WTC11 (cell line): ENCODE measurements around the gene NFATC2. TPM values are rescaled to one million over a fixed set of nuclear protein-coding genes. Genes with fewer than 3 reads are reported as not detected.

Experiments
- ATAC-seq: fragments of 200-7000 bp; cut with Tn5 transposase; 2 replicates; pipeline ENCODE4 v1.10.0; 2021; ENCODE audit warnings: mild to moderate bottlenecking, moderate library complexity
- CTCF ChIA-PET: fragments of 300-600 bp; sonication (Branson Sonifier 250); formaldehyde crosslinking; loops from one replicate; lab custom pipeline; 2021; ENCODE audit warnings: antibody characterized with exemption; lab: Charles Lee
- POLR2A ChIA-PET: fragments of 350-600 bp; sonication (Branson Sonifier 250); formaldehyde crosslinking; loops from one replicate; lab custom pipeline; 2021; ENCODE audit warnings: antibody characterized with exemption; lab: Charles Lee
- DNase-seq: peaks from one replicate; pipeline ENCODE4 v3.0.0; 2021; ENCODE audit warnings: low spot score
- H3K27ac Mint-ChIP-seq: 2 replicates; pipeline ENCODE4 v1.8.0; 2021; ENCODE audit warnings: mixed read lengths
- H3K27me3 Mint-ChIP-seq: 2 replicates; pipeline ENCODE4 v1.8.0; 2021; ENCODE audit warnings: low read depth, mild to moderate bottlenecking, moderate library complexity, mixed read lengths
- H3K36me3 Mint-ChIP-seq: 2 replicates; pipeline ENCODE4 v1.8.0; 2021; ENCODE audit warnings: mixed read lengths
- H3K4me1 Mint-ChIP-seq: 2 replicates; pipeline ENCODE4 v1.8.0; 2022; ENCODE audit warnings: mixed read lengths
- H3K4me3 Mint-ChIP-seq: 2 replicates; pipeline ENCODE4 v1.8.0; 2021; ENCODE audit warnings: mild to moderate bottlenecking, moderate library complexity, mixed read lengths
- H3K9me3 Mint-ChIP-seq: 2 replicates; pipeline ENCODE4 v1.8.0; 2021; ENCODE audit warnings: mixed read lengths
- AR ChIP-seq: fragments of 250-450 bp; sonication (Bioruptor Pico); IDR thresholded peaks from 2 replicates; pipeline ENCODE4 v1.9.0; 2021; ENCODE audit warnings: mild to moderate bottlenecking
- ARID4B ChIP-seq: sonication (generic); formaldehyde crosslinking; IDR thresholded peaks from 2 replicates; pipeline ENCODE4 v1.8.0; 2023; ENCODE audit warnings: missing genetic modification reagents, mild to moderate bottlenecking, borderline replicate concordance
- CREB1 ChIP-seq: sonication (generic); formaldehyde crosslinking; IDR thresholded peaks from 2 replicates; pipeline ENCODE4 v1.8.0; 2023; ENCODE audit warnings: mild to moderate bottlenecking, missing genetic modification reagents
- ESRRA ChIP-seq: sonication (generic); formaldehyde crosslinking; IDR thresholded peaks from 2 replicates; pipeline ENCODE4 v1.8.1; 2022; ENCODE audit warnings: mild to moderate bottlenecking, missing genetic modification reagents, borderline replicate concordance
- HMGXB4 ChIP-seq: sonication (generic); formaldehyde crosslinking; IDR thresholded peaks from 2 replicates; pipeline ENCODE4 v1.8.1; 2023; ENCODE audit warnings: mild to moderate bottlenecking, moderate library complexity, missing genetic modification reagents
- JAZF1 ChIP-seq: fragments of 250-450 bp; sonication (Bioruptor Pico); IDR thresholded peaks from 2 replicates; pipeline ENCODE4 v1.9.0; 2021; ENCODE audit warnings: moderate library complexity, mild to moderate bottlenecking, inconsistent platforms
- MXD4 ChIP-seq: fragments of 250-450 bp; sonication (Bioruptor Pico); IDR thresholded peaks from 2 replicates; pipeline ENCODE4 v1.8.0; 2021; ENCODE audit warnings: mild to moderate bottlenecking, moderate library complexity, borderline replicate concordance
- MYBL2 ChIP-seq: sonication (generic); formaldehyde crosslinking; IDR thresholded peaks from 2 replicates; pipeline ENCODE4 v1.8.1; 2023; ENCODE audit warnings: mild to moderate bottlenecking, moderate library complexity, missing genetic modification reagents
- NR3C1 ChIP-seq: sonication (generic); formaldehyde crosslinking; conservative IDR thresholded peaks from 2 replicates; pipeline ENCODE4 v1.8.1; 2023; ENCODE audit warnings: low read depth, mild to moderate bottlenecking, missing genetic modification reagents
- TEAD1 ChIP-seq: sonication (generic); formaldehyde crosslinking; IDR thresholded peaks from 2 replicates; pipeline ENCODE4 v1.8.0; 2022; ENCODE audit warnings: mild to moderate bottlenecking, missing genetic modification reagents
- TEAD4 ChIP-seq: sonication (generic); formaldehyde crosslinking; IDR thresholded peaks from 2 replicates; pipeline ENCODE4 v1.8.0; 2022; ENCODE audit warnings: mild to moderate bottlenecking, missing genetic modification reagents
- ZNF219 ChIP-seq: sonication (generic); formaldehyde crosslinking; IDR thresholded peaks from 2 replicates; pipeline ENCODE4 v1.8.0; 2023; ENCODE audit warnings: missing genetic modification reagents, mild to moderate bottlenecking, borderline replicate concordance
- ZNF317 ChIP-seq: sonication (generic); formaldehyde crosslinking; IDR thresholded peaks from 2 replicates; pipeline ENCODE4 v1.8.1; 2023; ENCODE audit warnings: low read depth, mild to moderate bottlenecking, moderate library complexity, missing genetic modification reagents, borderline replicate concordance
- ZNF396 ChIP-seq: fragments of 250-450 bp; sonication (Bioruptor Pico); IDR thresholded peaks from 2 replicates; pipeline ENCODE4 v1.8.0; 2021; ENCODE audit warnings: mild to moderate bottlenecking, moderate library complexity, borderline replicate concordance
- ZNF416 ChIP-seq: fragments of 250-450 bp; sonication (Bioruptor Pico); IDR thresholded peaks from 2 replicates; pipeline ENCODE4 v1.9.0; 2021; ENCODE audit warnings: mild to moderate bottlenecking, inconsistent platforms
- ZNF423 ChIP-seq: fragments of 250-450 bp; sonication (Bioruptor Pico); IDR thresholded peaks from 2 replicates; pipeline ENCODE4 v2.1.2; 2022; ENCODE audit warnings: mild to moderate bottlenecking, moderate library complexity
- ZNF671 ChIP-seq: fragments of 250-450 bp; sonication (Bioruptor Pico); IDR thresholded peaks from 2 replicates; pipeline ENCODE4 v1.8.0; 2021; ENCODE audit warnings: mild to moderate bottlenecking
- ZSCAN18 ChIP-seq: fragments of 250-450 bp; sonication (Bioruptor Pico); IDR thresholded peaks from 2 replicates; pipeline ENCODE4 v2.1.2; 2022; ENCODE audit warnings: mild to moderate bottlenecking, moderate library complexity
- total RNA-seq: library from RNA; stranded (reverse); gene quantifications from 3 replicates; pipeline ENCODE4 v1.2.3, GENCODE V29; 2021
- TF ChIP-seq, protein P1 (sequence below): sonication (generic); formaldehyde crosslinking; conservative IDR thresholded peaks from 2 replicates; pipeline ENCODE4 v1.8.1; 2023; ENCODE audit warnings: mild to moderate bottlenecking, low read depth, missing genetic modification reagents, moderate library complexity

NFATC2 gene
- total RNA-seq, 1 experiment from 2014 or later, result 1.7 TPM

DNA sequence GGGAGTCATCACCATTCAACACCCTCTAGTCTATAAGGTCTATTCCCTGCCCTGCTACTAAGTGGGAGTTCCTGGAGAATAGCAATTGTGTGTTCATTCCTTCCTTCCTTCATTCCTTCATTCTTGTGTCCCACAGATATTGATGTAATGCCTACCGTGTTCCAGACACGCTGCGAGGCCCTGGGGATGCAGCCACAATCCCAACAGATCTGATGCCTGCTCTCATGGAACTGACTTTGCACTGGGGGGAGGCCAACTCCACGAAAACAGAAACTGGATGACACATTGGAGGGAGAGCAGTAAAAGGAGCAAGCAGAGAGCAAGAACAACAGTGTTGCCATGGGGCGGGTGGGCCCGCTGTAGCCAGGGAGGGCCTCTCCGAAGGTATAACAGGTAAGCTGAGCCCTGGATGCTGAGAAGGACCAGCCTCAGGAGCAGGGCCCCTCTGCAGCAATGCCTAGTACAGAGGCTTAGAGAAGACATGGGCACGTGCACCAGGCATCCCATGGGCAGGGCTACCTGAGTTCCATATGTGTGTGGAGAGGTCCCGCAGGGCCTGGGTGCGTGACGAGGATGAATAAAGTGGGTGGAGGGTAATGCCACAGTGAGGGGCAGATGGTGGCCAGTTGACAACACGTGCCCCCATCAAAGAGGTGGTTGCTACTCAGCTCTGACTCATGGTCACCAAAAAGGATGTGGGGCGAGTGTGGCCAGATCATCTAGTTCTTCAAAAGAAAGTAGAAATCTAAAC, 173.9 kb downstream of the NFATC2 start:
- H3K4me3 Mint-ChIP-seq, result no peak overlapping the region
- peaks cover 4% of the 10 kb centered on the region for H3K36me3 Mint-ChIP-seq
- H3K4me1 Mint-ChIP-seq, result peaks cover 10% of the 10 kb centered on the region
- ATAC-seq (no peak), DNase-seq (no peak)
- no peaks in the 10 kb centered on the region for H3K27me3 Mint-ChIP-seq
- H3K9me3 Mint-ChIP-seq, result peaks cover 12% of the 10 kb centered on the region
- POLR2A ChIA-PET, result no interaction called here
- CTCF ChIA-PET, result interaction anchor here (1.6 to 2.1 kb wide), 2 partner anchors 50 to 381 kb away, joined by 3 to 10 read pairs; no protein-coding TSS in a partner anchor
- H3K27ac Mint-ChIP-seq, result no peak overlapping the region
- no peak for TF ChIP-seq NR3C1
- TF ChIP-seq ZNF219 (CRISPR knock-in tag), result no peak
- TF ChIP-seq ESRRA, result no peak
- TF ChIP-seq, protein P1, sequence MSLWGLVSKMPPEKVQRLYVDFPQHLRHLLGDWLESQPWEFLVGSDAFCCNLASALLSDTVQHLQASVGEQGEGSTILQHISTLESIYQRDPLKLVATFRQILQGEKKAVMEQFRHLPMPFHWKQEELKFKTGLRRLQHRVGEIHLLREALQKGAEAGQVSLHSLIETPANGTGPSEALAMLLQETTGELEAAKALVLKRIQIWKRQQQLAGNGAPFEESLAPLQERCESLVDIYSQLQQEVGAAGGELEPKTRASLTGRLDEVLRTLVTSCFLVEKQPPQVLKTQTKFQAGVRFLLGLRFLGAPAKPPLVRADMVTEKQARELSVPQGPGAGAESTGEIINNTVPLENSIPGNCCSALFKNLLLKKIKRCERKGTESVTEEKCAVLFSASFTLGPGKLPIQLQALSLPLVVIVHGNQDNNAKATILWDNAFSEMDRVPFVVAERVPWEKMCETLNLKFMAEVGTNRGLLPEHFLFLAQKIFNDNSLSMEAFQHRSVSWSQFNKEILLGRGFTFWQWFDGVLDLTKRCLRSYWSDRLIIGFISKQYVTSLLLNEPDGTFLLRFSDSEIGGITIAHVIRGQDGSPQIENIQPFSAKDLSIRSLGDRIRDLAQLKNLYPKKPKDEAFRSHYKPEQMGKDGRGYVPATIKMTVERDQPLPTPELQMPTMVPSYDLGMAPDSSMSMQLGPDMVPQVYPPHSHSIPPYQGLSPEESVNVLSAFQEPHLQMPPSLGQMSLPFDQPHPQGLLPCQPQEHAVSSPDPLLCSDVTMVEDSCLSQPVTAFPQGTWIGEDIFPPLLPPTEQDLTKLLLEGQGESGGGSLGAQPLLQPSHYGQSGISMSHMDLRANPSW (CRISPR knock-in tag), result no peak
- TF ChIP-seq ZNF416 (CRISPR knock-in tag), result no peak
- TF ChIP-seq HMGXB4 (CRISPR knock-in tag), result no peak
- no peak for TF ChIP-seq ZSCAN18 (CRISPR knock-in tag)
- TF ChIP-seq ZNF317 (CRISPR knock-in tag), result no peak

GRCh38 chr20:51366155-51366886, 176.2 kb downstream of the NFATC2 start:
- TF ChIP-seq ARID4B (CRISPR knock-in tag) (no peak), ZNF423 (CRISPR knock-in tag) (no peak), TEAD1 (no peak), ZNF317 (CRISPR knock-in tag) (no peak), MXD4 (no peak), AR (CRISPR knock-in tag) (no peak), MYBL2 (CRISPR knock-in tag) (no peak), TEAD4 (CRISPR knock-in tag) (no peak), ZNF396 (CRISPR knock-in tag) (no peak), CREB1 (CRISPR knock-in tag) (no peak), ZNF671 (no peak), JAZF1 (CRISPR knock-in tag) (no peak)
- Mint-ChIP-seq H3K9me3 (peaks cover 22% of the 10 kb centered on the region), H3K4me1 (peaks cover 5% of the 10 kb centered on the region), H3K27me3 (peaks cover 3% of the 10 kb centered on the region), H3K27ac (no peak overlapping the region), H3K36me3 (peaks cover 8% of the 10 kb centered on the region), H3K4me3 (no peak overlapping the region)
- DNase-seq (no peak), ATAC-seq (no peak)
- CTCF ChIA-PET, result no interaction called here
- POLR2A ChIA-PET, result no interaction called here
